Limb (tissue), 2 donors: ENCODE measurements around the gene SULT1A4.
"Not testable (repeated sequence)": the region's sequence is repeated elsewhere in the genome, so short reads cannot be mapped to it uniquely, and the experiment has no call there.

Experiments
- DNase-seq, 2 donors: peaks; one replicate each; pipeline ENCODE4 v3.0.0-alpha.2; 2016; ENCODE audit errors: extremely low spot score in 2 of 2

Gene SULT1A4

GRCh38 chr16:29459706-29460646 is at the start of gene SULT1A4:
SULT1A4 (plus strand) TSS chr16:29459913; CDS start chr16:29461386, 1,473 bp downstream.
- not testable (repeated sequence) for DNase-seq

- not testable (repeated sequence) for DNase-seq
Measured at GRCh38 chr16:29423587-29423986, 36.1 kb upstream of the SULT1A4 start.

DNA sequence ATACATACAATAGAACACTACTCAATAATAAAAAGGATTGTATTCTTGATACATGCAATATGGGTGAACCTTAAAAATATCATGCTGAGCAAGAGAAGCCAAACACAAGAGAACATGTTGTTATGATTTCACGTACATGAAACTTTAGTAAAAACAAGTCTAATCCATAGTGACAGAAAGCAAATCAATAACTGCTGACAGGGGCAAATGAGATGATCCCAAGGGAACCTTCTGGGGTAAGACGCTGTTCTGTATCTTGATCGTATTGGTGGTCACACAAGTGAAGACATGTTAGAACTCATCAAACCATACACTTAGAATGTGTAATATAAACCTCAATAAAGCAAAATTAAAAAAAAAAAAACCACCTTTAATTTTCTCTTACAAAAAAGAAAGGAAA is 34.3 kb upstream of the SULT1A4 start:
- DNase-seq: not testable (repeated sequence)

- not testable (repeated sequence) for DNase-seq
Measured at GRCh38 chr16:29453754-29454153, 6.0 kb upstream of the SULT1A4 start.

GRCh38 chr16:29454269-29454668 is 5.4 kb upstream of the SULT1A4 start, which contains the start of the genes BOLA2 and SLX1B:
BOLA2 (minus strand) TSS chr16:29454351; CDS start chr16:29454253, 98 bp downstream.
SLX1B (plus strand) TSS chr16:29454533.
- DNase-seq: not testable (repeated sequence)

DNA sequence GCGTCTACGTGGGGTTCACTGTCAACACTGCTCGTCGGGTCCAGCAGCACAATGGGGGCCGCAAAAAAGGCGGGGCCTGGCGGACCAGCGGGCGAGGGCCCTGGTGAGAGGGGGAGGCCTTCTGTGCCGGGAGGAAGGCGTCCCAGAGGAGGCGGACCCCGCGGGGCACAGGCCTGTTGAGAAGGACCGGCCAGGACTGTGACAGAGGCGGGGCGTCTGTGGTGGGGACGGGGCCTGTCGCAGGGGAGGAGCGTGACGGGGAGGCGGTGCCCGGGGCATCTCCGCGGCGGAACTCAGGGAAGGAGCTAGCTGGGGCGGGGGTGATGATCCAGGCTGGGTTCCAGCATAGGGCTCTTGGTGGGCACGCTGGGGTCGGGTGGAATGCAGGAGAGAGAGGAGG is 4.9 kb upstream of the SULT1A4 start:
- DNase-seq: not testable (repeated sequence)

- not testable (repeated sequence) for DNase-seq
Measured at GRCh38 chr16:29457660-29458059, 2.1 kb upstream of the SULT1A4 start.

DNA sequence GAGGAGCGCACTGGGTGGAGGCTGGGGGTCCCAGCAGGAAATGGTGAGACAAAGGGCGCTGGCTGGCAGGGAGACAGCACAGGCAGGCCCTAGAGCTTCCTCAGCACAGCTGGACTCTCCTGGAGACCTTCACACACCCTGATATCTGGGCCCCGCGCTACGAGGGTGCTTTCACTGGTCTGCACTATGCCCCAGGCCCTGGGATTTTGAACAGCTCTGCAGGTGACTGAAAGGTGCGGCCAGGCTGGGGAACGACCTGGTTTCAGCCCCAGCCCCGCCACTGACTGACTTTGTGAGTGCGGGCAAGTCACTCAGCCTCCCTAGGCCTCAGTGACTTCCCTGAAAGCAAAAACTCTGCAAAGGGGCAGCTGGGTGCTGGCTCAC is 926 bp downstream of the SULT1A4 start:
- not testable (repeated sequence) for DNase-seq

DNA sequence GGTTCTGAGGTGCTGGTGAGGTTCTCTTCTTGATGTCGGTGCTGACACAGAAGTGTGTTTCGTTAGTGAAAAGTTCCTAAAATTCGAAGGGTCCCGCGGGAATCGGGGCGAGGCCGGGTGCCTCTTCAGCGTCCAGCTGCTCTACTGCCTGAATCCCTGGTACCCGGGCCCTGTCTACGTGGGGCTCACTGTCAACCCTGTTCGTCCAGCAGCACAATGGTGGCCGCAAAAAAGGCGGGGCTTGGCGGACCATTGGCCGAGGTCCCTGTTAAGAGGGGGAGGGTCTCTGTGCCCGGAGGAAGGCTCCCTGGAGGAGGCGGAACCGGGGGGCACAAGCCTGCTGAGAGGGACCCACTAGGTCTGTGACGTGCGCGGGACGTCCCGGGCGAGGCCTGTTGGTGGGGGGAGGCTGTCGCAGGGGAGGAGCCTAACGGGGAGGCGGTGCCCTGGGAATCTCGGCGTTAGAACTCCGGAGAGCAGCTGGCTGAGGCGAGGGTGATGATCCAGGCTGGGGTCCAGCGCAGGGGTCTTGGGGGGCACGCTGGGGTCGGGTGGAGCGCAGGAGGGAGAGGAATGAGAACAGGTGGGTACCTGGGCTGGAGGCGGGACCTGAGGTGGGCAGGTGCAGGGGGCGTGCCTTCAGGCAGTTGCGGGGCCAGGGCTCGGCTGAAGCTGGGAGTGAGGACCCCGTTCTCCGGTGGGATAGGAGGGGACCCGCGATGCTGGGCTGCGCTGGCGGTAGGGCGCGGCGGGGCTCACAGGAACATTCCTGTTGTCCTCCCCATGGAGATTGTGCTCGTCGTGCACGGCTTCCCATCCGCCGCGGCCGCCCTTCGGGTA is 6.5 kb downstream of the SULT1A4 start:
- DNase-seq: not testable (repeated sequence)

DNA sequence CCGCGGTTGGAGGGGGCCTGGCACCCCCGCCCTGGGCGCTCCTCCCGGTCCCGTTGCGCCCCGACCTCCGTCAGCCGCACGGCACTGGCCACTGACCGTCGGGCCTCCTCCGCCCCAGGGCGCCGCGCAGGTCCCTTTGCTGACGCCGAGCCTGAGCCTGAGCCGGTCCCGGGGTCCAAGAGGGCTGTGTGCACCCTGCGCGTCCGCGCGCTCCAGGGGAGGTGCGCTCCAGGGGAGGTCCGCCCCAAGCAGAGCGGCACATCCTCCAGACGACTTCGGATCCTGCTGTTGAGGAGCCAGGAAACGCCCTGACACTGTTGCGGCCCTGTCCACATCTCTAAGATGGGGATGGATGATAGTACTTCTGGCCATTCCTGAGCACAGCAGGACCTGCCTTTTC is 7.2 kb downstream of the SULT1A4 start:
- DNase-seq: not testable (repeated sequence)

DNA sequence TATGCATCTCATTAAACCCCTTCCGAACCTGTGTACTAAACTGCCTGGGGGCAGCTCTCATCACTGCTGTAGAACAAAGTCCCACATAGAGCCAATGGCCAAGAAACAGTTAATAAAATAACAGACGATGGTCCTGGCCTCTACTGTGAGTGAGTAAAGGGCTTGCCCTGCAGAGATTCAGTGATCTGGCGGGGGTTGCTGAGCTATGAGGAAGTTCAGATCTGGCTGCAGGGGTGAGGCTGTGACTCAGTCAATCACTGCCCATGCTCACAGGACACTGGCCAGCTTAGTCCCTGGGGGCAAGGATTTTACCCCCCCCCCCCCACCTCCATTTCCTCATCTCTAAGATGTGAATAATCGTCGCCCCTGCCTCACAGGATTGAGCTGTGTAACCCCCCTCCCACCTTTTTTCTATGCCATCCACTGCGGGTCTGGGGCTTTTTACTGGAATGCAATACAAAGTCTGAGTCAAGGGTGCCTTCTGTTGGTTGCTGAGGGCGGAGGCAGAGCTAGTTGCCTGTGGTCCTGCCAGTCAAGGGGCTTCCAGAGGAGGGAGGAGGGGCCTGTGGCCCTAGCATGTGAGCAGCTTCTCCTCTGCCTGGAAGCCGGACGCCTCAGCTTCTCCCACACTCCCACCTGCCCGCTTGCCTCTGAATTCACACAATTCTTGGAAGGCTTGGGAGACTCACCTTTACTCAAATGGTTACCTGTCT is 8.1 kb downstream of the SULT1A4 start:
- not testable (repeated sequence) for DNase-seq

GRCh38 chr16:29469660-29470059 is 9.9 kb downstream of the SULT1A4 start:
- DNase-seq: not testable (repeated sequence)

DNA sequence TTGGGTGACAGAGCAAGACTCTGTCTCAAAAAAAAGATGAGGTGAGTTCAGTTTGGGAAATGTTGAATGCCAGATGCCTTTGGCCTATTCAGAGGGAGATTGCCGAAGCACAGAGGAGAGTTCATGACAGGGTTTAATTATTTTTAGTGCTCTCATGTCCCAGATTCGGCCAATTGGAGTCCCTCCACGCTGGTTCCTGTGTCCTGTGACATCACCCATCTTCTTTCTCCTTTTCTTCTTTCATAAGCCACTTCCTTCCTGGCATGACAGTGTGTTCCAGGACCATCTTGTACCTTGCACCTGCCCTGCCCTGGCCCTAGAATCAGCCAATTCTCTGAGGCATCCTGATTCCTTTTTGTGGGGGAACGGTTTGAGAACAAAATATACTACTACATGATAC is 12.4 kb downstream of the SULT1A4 start:
- DNase-seq: not testable (repeated sequence)

GRCh38 chr16:29482276-29482675 is 22.6 kb downstream of the SULT1A4 start:
- DNase-seq: not testable (repeated sequence)

DNA sequence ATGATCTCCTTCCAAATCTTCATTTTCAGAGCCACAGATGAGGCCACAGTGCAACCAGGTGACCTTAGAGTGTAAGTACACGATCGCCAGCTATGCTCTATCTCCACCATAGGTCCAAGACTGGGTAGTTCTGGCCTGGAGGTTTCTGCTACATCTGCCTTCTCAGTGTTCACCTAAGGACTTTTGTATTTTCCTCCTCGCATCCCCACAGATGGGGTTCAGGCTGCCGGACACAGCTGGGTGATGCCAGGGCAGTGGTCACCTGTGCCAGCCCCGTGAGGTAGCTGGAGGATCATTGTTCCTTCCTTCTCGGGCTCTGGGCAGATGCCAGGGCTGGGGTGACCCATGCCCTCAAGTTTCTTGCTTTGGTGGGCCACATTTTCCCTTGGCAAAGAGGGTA is 46.6 kb downstream of the SULT1A4 start, which contains the start of gene NPIPB12:
Gene NPIPB12 (minus strand): TSS at position 101 of the 400 bp plus-strand sequence.
- not testable (repeated sequence) for DNase-seq
